ENCODE results near the gene USP4. TPM values are rescaled to one million over a fixed set of nuclear protein-coding genes. Genes with fewer than 3 reads are reported as not detected.

Gene USP4
- total and polyA plus RNA-seq, 2 experiments from 2014 or later, result 16.9 to 20.3 TPM

DNA sequence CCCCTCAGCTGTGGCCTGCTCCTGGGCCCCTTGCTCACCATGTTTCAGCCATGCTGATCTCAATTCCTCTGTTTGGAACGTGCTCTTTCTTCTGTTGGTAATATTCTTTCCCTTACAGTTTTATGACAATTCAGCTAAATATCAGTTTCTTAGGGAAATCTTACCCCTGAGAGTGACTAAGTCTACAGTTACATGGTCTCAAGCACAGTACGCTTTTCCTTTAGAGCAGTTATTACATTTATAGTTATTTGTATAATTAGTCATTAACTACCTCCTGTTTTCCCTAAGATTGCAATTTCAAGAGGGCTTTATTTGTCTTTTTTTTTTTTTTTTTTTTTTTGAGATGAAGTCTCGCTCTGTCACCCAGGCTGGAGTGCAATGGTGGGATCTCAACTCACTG, 86.3 kb downstream of the USP4 start (continued):
- TF ChIP-seq, protein P1, sequence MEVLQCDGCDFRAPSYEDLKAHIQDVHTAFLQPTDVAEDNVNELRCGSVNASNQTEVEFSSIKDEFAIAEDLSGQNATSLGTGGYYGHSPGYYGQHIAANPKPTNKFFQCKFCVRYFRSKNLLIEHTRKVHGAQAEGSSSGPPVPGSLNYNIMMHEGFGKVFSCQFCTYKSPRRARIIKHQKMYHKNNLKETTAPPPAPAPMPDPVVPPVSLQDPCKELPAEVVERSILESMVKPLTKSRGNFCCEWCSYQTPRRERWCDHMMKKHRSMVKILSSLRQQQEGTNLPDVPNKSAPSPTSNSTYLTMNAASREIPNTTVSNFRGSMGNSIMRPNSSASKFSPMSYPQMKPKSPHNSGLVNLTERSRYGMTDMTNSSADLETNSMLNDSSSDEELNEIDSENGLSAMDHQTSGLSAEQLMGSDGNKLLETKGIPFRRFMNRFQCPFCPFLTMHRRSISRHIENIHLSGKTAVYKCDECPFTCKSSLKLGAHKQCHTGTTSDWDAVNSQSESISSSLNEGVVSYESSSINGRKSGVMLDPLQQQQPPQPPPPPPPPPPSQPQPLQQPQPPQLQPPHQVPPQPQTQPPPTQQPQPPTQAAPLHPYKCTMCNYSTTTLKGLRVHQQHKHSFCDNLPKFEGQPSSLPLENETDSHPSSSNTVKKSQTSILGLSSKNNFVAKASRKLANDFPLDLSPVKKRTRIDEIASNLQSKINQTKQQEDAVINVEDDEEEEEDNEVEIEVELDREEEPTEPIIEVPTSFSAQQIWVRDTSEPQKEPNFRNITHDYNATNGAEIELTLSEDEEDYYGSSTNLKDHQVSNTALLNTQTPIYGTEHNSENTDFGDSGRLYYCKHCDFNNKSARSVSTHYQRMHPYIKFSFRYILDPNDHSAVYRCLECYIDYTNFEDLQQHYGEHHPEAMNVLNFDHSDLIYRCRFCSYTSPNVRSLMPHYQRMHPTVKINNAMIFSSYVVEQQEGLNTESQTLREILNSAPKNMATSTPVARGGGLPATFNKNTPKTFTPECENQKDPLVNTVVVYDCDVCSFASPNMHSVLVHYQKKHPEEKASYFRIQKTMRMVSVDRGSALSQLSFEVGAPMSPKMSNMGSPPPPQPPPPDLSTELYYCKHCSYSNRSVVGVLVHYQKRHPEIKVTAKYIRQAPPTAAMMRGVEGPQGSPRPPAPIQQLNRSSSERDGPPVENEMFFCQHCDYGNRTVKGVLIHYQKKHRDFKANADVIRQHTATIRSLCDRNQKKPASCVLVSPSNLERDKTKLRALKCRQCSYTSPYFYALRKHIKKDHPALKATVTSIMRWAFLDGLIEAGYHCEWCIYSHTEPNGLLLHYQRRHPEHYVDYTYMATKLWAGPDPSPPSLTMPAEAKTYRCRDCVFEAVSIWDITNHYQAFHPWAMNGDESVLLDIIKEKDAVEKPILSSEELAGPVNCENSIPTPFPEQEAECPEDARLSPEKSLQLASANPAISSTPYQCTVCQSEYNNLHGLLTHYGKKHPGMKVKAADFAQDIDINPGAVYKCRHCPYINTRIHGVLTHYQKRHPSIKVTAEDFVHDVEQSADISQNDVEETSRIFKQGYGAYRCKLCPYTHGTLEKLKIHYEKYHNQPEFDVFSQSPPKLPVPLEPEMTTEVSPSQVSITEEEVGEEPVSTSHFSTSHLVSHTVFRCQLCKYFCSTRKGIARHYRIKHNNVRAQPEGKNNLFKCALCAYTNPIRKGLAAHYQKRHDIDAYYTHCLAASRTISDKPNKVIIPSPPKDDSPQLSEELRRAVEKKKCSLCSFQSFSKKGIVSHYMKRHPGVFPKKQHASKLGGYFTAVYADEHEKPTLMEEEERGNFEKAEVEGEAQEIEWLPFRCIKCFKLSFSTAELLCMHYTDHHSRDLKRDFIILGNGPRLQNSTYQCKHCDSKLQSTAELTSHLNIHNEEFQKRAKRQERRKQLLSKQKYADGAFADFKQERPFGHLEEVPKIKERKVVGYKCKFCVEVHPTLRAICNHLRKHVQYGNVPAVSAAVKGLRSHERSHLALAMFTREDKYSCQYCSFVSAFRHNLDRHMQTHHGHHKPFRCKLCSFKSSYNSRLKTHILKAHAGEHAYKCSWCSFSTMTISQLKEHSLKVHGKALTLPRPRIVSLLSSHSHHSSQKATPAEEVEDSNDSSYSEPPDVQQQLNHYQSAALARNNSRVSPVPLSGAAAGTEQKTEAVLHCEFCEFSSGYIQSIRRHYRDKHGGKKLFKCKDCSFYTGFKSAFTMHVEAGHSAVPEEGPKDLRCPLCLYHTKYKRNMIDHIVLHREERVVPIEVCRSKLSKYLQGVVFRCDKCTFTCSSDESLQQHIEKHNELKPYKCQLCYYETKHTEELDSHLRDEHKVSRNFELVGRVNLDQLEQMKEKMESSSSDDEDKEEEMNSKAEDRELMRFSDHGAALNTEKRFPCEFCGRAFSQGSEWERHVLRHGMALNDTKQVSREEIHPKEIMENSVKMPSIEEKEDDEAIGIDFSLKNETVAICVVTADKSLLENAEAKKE (CRISPR knock-in tag; IDR thresholded peaks at IDR 0.05), result no peak

DNA sequence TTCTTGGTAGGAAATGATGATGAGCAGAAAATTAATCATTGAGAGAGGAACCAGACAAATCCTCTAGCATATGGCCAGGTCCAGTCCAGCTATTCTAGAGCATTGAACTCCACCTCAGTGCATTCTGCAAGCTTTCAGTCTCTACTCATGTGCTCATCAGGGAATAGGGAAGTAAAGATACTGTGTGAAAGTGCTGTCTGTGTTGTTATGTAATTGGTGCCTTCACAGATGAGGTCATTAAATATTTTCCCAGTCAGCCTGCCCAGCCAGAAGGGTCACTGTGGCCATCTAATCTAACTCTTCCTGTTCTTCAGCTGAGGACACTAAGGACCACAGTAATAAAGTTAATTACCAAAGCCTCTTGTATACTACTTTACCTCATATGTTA, 91.0 kb downstream of the USP4 start:
- no peaks in the 10 kb centered on the region for H4K20me1 ChIP-seq (replicated peaks; ENCODE audit: insufficient read depth)
- H3K4me3 Mint-ChIP-seq, result no peak overlapping the region
- no peaks in the 10 kb centered on the region for H3K27me3 ChIP-seq (ENCODE audit: insufficient read depth)
- no peaks in the 10 kb centered on the region for H3F3A ChIP-seq (replicated peaks; ENCODE audit: low read depth)
- DNase-seq (ENCODE audit: low spot score) (no peak), ATAC-seq (no peak)
- H3K9me2 ChIP-seq (ENCODE audit: insufficient read depth), result no peaks in the 10 kb centered on the region
- H3K79me2 ChIP-seq (replicated peaks; ENCODE audit: insufficient read depth), result no peaks in the 10 kb centered on the region
- no peak overlapping the region for H3K4me2 ChIP-seq
- no peaks in the 10 kb centered on the region for H3K36me3 ChIP-seq (ENCODE audit: insufficient read depth)
- H3K4me3 ChIP-seq, result no peak overlapping the region
- H3K27ac Mint-ChIP-seq, result no peak overlapping the region
- no peak overlapping the region for H2AFZ ChIP-seq
- H3K27ac ChIP-seq (ENCODE audit: low read depth), result no peak overlapping the region
- peaks cover 7% of the 10 kb centered on the region for H3K27me3 Mint-ChIP-seq (ENCODE audit: insufficient read depth, low read depth, poor library complexity)
- H3K36me3 Mint-ChIP-seq (ENCODE audit: low read depth), result no peaks in the 10 kb centered on the region
- no peaks in the 10 kb centered on the region for H3K4me1 Mint-ChIP-seq
- no peaks in the 10 kb centered on the region for H3K9me3 Mint-ChIP-seq
- H3K4me1 ChIP-seq (ENCODE audit: insufficient read depth), result no peaks in the 10 kb centered on the region
- no peak for TF ChIP-seq EZH2phosphoT487 (IDR thresholded peaks at IDR 0.05; ENCODE audit: unreplicated experiment)
- TF ChIP-seq, protein P2, sequence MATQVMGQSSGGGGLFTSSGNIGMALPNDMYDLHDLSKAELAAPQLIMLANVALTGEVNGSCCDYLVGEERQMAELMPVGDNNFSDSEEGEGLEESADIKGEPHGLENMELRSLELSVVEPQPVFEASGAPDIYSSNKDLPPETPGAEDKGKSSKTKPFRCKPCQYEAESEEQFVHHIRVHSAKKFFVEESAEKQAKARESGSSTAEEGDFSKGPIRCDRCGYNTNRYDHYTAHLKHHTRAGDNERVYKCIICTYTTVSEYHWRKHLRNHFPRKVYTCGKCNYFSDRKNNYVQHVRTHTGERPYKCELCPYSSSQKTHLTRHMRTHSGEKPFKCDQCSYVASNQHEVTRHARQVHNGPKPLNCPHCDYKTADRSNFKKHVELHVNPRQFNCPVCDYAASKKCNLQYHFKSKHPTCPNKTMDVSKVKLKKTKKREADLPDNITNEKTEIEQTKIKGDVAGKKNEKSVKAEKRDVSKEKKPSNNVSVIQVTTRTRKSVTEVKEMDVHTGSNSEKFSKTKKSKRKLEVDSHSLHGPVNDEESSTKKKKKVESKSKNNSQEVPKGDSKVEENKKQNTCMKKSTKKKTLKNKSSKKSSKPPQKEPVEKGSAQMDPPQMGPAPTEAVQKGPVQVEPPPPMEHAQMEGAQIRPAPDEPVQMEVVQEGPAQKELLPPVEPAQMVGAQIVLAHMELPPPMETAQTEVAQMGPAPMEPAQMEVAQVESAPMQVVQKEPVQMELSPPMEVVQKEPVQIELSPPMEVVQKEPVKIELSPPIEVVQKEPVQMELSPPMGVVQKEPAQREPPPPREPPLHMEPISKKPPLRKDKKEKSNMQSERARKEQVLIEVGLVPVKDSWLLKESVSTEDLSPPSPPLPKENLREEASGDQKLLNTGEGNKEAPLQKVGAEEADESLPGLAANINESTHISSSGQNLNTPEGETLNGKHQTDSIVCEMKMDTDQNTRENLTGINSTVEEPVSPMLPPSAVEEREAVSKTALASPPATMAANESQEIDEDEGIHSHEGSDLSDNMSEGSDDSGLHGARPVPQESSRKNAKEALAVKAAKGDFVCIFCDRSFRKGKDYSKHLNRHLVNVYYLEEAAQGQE (IDR thresholded peaks at IDR 0.05; ENCODE audit: unreplicated experiment), result no peak
- TF ChIP-seq, protein P3, sequence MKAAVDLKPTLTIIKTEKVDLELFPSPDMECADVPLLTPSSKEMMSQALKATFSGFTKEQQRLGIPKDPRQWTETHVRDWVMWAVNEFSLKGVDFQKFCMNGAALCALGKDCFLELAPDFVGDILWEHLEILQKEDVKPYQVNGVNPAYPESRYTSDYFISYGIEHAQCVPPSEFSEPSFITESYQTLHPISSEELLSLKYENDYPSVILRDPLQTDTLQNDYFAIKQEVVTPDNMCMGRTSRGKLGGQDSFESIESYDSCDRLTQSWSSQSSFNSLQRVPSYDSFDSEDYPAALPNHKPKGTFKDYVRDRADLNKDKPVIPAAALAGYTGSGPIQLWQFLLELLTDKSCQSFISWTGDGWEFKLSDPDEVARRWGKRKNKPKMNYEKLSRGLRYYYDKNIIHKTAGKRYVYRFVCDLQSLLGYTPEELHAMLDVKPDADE (IDR thresholded peaks at IDR 0.05), result no peak
- TF ChIP-seq EZH2 (IDR thresholded peaks at IDR 0.05; ENCODE audit: low read depth, unreplicated experiment), result no peak
- no peak for TF ChIP-seq ZNF114 (CRISPR knock-in tag; IDR thresholded peaks at IDR 0.05)
- no peak for TF ChIP-seq JUNB (IDR thresholded peaks at IDR 0.05; ENCODE audit: unreplicated experiment)
- TF ChIP-seq, protein P4, sequence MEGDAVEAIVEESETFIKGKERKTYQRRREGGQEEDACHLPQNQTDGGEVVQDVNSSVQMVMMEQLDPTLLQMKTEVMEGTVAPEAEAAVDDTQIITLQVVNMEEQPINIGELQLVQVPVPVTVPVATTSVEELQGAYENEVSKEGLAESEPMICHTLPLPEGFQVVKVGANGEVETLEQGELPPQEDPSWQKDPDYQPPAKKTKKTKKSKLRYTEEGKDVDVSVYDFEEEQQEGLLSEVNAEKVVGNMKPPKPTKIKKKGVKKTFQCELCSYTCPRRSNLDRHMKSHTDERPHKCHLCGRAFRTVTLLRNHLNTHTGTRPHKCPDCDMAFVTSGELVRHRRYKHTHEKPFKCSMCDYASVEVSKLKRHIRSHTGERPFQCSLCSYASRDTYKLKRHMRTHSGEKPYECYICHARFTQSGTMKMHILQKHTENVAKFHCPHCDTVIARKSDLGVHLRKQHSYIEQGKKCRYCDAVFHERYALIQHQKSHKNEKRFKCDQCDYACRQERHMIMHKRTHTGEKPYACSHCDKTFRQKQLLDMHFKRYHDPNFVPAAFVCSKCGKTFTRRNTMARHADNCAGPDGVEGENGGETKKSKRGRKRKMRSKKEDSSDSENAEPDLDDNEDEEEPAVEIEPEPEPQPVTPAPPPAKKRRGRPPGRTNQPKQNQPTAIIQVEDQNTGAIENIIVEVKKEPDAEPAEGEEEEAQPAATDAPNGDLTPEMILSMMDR (conservative IDR thresholded peaks at IDR 0.05; ENCODE audit: low read depth in 2 of 2), result no peak
- TF ChIP-seq STAT1 (IDR thresholded peaks at IDR 0.05; ENCODE audit: unreplicated experiment), result no peak
- TF ChIP-seq NANOG (IDR thresholded peaks at IDR 0.05; ENCODE audit: borderline replicate concordance), result no peak
- TF ChIP-seq ZNF331 (CRISPR knock-in tag; IDR thresholded peaks at IDR 0.05; ENCODE audit: low read depth), result no peak

All from GM23338 (cell line).